Inflammatory macrophage treated with lipopolysaccharide for 1 hour (primary cell): ENCODE measurements around the gene ANKRD55.
"Not testable (repeated sequence)": the region's sequence is repeated elsewhere in the genome, so short reads cannot be mapped to it uniquely, and the experiment has no call there.

Experiments
- DNase-seq, 2 donors: peaks; one replicate each; pipeline ENCODE4 v3.0.0-alpha.2; 2020 to 2022

Gene ANKRD55

GRCh38 chr5:56166671-56167385 lies 66.3 kb downstream of the ANKRD55 start:
- peak; percentile 57 to 59 for DNase-seq

- no peak for DNase-seq
Measured at GRCh38 chr5:56164376-56164775, 68.8 kb downstream of the ANKRD55 start.

DNA sequence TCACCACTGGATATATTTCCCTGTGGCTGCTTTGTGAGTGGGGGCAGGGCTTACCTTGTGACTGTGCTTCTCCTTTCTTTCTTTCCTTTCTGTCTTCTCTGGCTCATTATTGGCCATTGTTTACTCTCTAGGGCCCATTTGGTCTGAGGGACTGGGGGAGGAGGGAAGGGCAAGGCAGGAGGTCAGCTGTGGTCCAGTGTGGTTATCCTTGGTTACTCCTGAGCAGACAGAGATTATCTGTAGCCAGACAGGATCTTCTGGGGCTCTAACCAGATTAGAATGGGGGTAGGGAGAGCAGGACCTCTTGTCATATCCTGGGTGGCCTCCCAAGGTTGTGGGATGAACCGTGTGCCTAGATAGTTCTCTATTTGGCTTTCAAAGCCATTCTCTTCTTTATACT lies 71.2 kb downstream of the ANKRD55 start:
- no peak for DNase-seq

GRCh38 chr5:56161439-56161823 lies 71.7 kb downstream of the ANKRD55 start:
- no peak for DNase-seq

GRCh38 chr5:56160723-56161438 lies 72.2 kb downstream of the ANKRD55 start:
- no peak for DNase-seq

- peak; percentile 88 to 91 for DNase-seq
Measured at GRCh38 chr5:56159521-56159947, 73.6 kb downstream of the ANKRD55 start.

GRCh38 chr5:56158331-56158960 lies 74.7 kb downstream of the ANKRD55 start:
- no peak for DNase-seq

DNA sequence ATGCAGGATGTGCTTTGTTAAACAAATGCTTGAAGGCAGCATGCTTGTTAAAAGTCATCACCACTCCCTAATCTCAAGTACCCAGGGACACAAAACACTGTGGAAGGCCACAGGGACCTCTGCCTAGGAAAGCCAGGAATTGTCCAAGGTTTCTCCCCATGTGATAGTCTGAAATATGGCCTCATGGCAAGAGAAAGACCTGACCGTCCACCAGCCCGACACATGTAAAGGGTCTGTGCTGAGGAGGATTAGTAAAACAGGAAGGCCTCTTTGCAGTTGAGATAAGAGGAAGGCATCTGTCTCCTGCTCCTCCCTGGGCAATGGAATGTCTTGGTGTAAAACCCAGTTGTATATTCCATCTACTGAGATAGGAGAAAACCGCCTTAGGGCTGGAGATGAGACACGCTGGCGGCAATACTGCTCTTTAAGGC lies 75.9 kb downstream of the ANKRD55 start:
- not testable (repeated sequence) for DNase-seq

DNA sequence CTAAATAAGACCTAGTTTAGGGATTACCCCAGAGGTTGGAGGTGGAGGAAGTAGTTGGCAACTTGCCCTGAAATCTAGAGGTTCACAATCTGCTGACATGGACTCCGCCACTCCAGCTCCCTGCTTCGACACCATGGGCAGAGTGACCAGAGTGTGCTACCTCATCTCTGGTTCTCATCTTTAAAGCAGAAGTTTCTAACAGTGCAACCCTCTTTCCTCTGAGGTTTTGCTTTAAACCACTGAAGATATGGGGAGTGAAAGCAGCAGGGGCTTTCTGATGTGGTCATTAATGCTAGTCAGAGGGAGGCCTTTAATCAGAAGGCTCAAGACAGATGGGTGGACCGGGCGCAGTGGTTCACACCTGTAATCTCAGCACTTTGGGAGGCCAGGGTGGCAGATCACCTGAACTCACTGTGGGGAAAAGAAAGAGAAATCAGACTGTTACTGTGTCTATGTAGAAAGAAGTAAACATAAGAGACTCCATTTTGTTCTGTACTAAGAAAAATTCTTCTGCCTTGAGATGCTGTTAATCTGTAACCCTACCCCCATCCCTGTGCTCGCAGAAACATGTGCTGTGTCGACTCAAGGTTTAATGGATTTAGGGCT lies 76.4 kb downstream of the ANKRD55 start:
- DNase-seq, result peak; percentile 67 to 79

DNA sequence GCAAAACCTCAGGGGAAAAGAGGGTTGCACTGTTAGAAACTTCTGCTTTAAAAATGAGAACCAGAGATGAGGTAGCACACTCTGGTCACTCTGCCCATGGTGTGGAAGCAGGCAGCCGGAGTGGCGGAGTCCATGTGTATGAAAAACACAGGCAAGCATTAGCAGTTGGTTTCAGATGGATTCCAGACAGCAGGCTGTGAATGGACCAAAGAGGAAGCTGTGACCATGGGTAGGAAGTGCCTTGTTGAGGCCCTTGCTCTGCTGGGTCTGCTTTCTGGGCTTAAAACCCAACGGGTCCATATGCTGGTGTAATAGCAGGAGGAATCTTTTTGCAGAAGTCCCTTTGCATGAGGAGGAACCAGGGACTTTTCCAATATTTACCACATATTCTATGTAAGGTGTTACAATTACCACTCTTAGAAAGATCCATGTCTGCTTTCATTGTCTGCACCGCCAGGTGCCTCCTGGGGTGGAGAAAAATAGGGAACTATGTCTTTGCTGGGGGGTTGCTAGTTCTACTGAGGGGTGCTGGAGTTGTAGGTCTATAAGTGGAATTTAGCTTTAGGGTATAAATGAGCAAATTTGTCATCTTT lies 77.0 kb downstream of the ANKRD55 start:
- DNase-seq, result peak; percentile 73 to 85

GRCh38 chr5:56154732-56155484 lies 78.2 kb downstream of the ANKRD55 start:
- DNase-seq, result no peak

GRCh38 chr5:56152437-56152836 lies 80.7 kb downstream of the ANKRD55 start:
- DNase-seq, result no peak

DNA sequence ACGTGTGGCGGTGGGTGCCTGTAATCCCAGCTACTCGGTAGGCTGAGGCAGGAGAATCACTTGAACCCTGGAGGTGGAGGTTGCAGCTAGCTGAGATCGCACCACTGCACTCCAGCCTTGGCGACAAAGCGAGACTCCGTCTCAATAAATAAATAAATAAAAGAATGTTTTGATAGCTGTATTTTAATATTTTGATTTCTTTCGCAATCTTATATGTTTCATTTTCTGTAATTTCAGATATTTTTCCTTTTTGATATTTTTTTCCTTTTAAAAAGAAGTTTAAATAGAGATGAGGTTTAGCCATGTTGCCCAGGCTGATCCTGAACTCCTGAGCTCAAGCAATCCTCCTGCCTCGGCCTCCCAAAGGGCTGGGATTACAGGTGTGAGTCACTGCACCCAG lies 82.4 kb downstream of the ANKRD55 start:
- not testable (repeated sequence) for DNase-seq

GRCh38 chr5:56148453-56148971 lies 84.6 kb downstream of the ANKRD55 start:
- no peak for DNase-seq

GRCh38 chr5:56147659-56148230 lies 85.4 kb downstream of the ANKRD55 start:
- peak in 1 of 2 donors; percentile 51 for DNase-seq

DNA sequence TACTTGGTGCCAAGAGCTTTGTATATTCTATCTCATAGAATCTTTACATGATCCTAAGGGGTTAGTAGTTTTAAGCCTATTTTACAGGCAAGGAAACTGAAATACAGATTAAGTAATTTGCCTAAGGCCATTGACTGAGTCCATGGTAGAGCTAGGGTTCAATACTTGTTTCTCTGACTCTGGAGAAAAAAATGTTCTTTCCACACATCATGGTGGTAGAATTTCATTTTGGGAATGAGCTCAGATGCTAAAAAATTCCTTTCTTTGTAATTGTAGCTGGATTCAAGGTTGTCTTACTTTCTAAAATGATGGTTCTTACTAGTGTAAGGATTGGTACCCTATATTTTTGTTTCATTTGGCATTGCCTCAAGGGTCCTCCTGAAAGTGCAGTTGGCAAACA lies 86.0 kb downstream of the ANKRD55 start:
- no peak for DNase-seq

DNA sequence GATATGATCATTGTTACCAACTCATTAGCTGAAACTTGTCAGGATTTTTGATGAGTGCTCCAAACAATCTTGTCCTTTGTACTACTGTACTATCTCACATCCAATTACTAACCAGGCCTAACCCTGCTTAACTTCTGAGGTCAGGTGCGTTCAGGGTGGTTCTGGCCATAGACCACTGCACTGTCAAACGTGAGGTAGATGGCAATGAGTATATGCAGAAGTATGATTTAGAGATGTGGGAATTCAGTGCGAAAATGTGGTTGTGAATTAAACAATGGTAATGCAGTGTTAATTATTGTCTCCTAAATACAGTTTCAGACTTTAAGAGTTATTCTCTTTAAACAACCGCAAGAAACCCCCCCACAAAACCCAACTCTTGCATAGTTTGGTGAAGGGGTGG lies 86.5 kb downstream of the ANKRD55 start:
- DNase-seq, result no peak

- DNase-seq, result peak; percentile 60 to 79
Measured at GRCh38 chr5:56145511-56145910, 87.6 kb downstream of the ANKRD55 start.

- DNase-seq, result no peak
Measured at GRCh38 chr5:56145106-56145505, 88.0 kb downstream of the ANKRD55 start.

DNA sequence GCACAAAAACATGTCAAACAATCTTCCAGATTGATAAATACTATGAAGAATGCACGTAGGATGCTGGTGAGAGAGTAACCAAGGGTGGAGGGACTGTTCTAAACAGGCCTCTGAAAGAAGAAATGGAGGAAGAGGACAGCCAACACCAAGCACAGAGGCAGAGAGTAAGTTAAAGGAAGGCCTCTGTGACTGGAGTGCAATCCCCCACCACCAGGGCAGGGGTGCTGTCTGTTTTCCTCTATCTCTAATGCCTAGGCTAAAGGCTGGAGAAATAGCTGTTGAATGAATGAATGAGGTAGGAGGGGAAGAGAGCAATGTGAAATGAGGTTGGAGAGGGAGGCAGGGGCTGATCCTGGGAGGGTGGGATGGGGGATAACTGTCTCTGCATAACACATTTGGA lies 88.9 kb downstream of the ANKRD55 start:
- no peak for DNase-seq

- no peak for DNase-seq
Measured at GRCh38 chr5:56143373-56143714, 89.8 kb downstream of the ANKRD55 start.
